ENCODE data around the gene ZNF622.

ZNF622 gene

DNA sequence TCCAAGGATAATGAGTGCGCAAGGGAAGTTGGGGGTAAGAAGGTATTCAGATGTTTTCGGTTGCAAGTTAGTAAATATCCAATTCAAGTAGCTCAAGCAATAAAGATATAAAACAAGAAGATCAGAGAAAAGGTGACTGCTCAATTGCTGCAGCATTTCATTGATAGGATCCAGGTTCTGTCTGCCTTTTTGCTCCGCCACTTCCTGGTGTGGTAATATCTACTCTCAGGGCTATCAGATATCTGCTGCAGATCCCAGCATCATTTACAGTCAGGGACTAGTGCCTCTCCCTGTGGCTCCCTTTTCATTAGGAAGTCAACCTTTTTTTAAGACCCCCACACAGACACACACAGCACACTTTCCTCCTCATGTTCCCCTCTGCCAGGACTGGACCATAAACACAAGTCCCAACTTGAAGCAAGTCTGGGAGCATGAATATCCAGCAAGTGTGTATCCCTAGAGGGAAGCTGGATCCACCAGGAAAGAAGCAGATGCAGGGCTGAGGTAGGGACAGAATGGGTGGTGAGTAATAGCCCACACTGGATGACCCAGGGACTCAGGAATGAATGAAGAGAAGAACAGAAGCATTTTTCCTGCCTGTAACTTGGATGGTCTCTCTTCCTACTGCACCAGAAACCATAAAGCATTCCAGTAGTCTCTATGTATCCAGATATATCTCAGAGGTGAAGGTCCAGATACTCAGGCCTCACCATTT lies 53.7 kb downstream of the ZNF622 start:
- WGBS, 2 experiments, result 97 to 99% methylated on average over 2 to 3 of the region's 3 CpGs
- H3K4me3 ChIP-seq (ENCODE audit: insufficient read depth, low read depth, low read length), result no peak overlapping the region
- no peaks in the 10 kb centered on the region for H3K36me3 ChIP-seq (ENCODE audit: control insufficient read depth, insufficient read depth, low read length)
- no peaks in the 10 kb centered on the region for H3K27me3 ChIP-seq (ENCODE audit: control insufficient read depth, insufficient read depth, low read length, poor library complexity, severe bottlenecking)
- no peak overlapping the region for H3K27ac ChIP-seq (ENCODE audit: insufficient read depth, low read depth, low read length, poor library complexity, severe bottlenecking)
- H3K9me3 ChIP-seq (ENCODE audit: control insufficient read depth, low read length), result no peaks in the 10 kb centered on the region
- H3K4me1 ChIP-seq (ENCODE audit: control insufficient read depth, insufficient read depth, low read length), result no peaks in the 10 kb centered on the region

DNA sequence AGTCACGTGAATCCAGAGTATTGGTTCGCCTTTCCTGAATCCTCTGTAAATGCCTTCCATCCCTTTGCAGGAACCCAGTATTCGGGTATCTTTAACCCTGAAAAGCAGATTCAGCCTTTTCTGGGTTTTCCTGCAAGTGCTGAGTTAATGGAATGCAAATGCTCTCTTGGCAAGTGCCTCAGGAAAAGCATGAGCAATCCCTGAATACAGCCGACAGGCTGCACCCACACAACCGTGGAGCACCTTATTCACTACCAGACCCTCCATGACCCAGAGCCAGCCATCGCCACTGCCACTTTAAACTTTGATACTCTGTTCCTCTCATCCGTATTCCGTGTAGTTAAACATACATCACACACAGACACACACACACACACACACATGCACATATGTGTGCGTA lies 54.4 kb downstream of the ZNF622 start:
- no peak overlapping the region for H3K4me3 ChIP-seq (ENCODE audit: insufficient read depth, low read depth, low read length)
- H3K4me1 ChIP-seq (ENCODE audit: control insufficient read depth, insufficient read depth, low read length), result no peaks in the 10 kb centered on the region
- WGBS, 2 experiments, result 93 to 94% methylated on average over 9 of the region's 9 CpGs
- H3K27me3 ChIP-seq (ENCODE audit: control insufficient read depth, insufficient read depth, low read length, poor library complexity, severe bottlenecking), result no peaks in the 10 kb centered on the region
- no peaks in the 10 kb centered on the region for H3K9me3 ChIP-seq (ENCODE audit: control insufficient read depth, low read length)
- H3K27ac ChIP-seq (ENCODE audit: insufficient read depth, low read depth, low read length, poor library complexity, severe bottlenecking), result no peak overlapping the region
- H3K36me3 ChIP-seq (ENCODE audit: control insufficient read depth, insufficient read depth, low read length), result no peaks in the 10 kb centered on the region

DNA sequence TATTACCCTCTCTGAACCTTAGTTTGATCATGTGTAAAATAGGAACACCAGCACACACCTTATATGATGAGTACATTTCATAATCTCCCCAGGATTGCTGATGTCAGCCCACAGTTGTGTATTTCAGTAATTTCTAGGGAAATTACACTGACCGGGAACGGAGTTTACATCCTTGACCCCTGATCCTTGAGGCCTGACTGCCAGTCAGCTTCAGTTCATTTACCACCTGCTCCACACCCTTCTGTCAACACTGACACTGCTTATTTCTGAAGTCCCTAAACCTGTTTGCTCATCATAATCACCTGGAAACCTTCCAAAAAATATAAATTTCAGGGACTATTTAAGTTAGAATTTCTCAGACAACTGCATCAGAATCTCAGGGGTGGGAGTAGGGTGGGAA lies 55.3 kb downstream of the ZNF622 start:
- Histone ChIP-seq H3K27ac (ENCODE audit: insufficient read depth, low read depth, low read length, poor library complexity, severe bottlenecking) (no peak overlapping the region), H3K4me1 (ENCODE audit: control insufficient read depth, insufficient read depth, low read length) (no peaks in the 10 kb centered on the region), H3K4me3 (ENCODE audit: insufficient read depth, low read depth, low read length) (no peak overlapping the region), H3K27me3 (ENCODE audit: control insufficient read depth, insufficient read depth, low read length, poor library complexity, severe bottlenecking) (no peaks in the 10 kb centered on the region), H3K36me3 (ENCODE audit: control insufficient read depth, insufficient read depth, low read length) (no peaks in the 10 kb centered on the region), H3K9me3 (ENCODE audit: control insufficient read depth, low read length) (no peaks in the 10 kb centered on the region)
- 87 to 94% methylated on average over 2 of the region's 2 CpGs for WGBS, 2 experiments

DNA sequence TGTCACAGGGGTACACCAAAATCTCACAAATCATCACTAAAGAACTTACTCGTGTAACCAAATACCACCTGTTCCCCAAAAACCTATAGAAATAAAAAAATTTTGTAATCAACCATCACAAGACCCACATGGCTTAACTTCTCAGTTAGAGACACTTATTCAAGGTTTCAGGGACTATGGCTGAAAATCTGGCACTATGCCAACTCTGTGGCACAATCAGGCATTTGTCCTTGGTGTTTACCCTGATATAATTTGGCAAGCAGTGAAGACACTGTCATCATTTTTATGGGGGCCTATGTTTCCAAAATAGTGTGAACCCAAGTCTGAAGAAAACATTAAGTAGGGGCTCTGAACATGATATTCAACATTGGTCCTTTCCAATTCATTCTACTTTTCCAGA lies 59.0 kb downstream of the ZNF622 start:
- WGBS, 2 experiments, result 86 to 87% methylated on average over 1 of the region's 1 CpG
- H3K9me3 ChIP-seq (ENCODE audit: control insufficient read depth, low read length), result no peaks in the 10 kb centered on the region
- H3K4me1 ChIP-seq (ENCODE audit: control insufficient read depth, insufficient read depth, low read length), result no peaks in the 10 kb centered on the region
- H3K27me3 ChIP-seq (ENCODE audit: control insufficient read depth, insufficient read depth, low read length, poor library complexity, severe bottlenecking), result no peaks in the 10 kb centered on the region
- H3K36me3 ChIP-seq (ENCODE audit: control insufficient read depth, insufficient read depth, low read length), result no peaks in the 10 kb centered on the region
- H3K4me3 ChIP-seq (ENCODE audit: insufficient read depth, low read depth, low read length), result no peak overlapping the region
- no peak overlapping the region for H3K27ac ChIP-seq (ENCODE audit: insufficient read depth, low read depth, low read length, poor library complexity, severe bottlenecking)

DNA sequence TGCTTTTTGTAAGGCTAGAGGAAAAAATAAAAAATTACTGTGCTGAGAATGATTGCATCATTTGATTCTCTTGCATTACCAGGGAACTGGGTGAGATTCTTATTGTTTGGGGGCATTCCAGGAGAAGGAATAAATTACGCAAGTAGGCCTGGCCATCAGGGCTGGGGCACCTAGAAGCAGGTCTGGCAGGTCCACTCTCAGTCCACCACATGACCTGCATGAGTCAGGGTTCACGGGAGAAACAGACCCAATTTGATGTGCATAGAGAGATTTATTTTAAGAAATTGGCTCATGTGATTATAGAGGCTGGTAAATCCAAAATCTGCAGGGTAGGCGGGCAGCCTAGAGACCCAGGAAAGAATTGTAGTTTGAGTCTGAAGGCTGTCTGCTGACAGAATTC lies 59.6 kb downstream of the ZNF622 start:
- no peak overlapping the region for H3K27ac ChIP-seq (ENCODE audit: insufficient read depth, low read depth, low read length, poor library complexity, severe bottlenecking)
- WGBS, 2 experiments, result 78% methylated on average over 3 of the region's 3 CpGs
- H3K4me3 ChIP-seq (ENCODE audit: insufficient read depth, low read depth, low read length), result no peak overlapping the region
- H3K9me3 ChIP-seq (ENCODE audit: control insufficient read depth, low read length), result no peaks in the 10 kb centered on the region
- no peaks in the 10 kb centered on the region for H3K36me3 ChIP-seq (ENCODE audit: control insufficient read depth, insufficient read depth, low read length)
- no peaks in the 10 kb centered on the region for H3K27me3 ChIP-seq (ENCODE audit: control insufficient read depth, insufficient read depth, low read length, poor library complexity, severe bottlenecking)
- H3K4me1 ChIP-seq (ENCODE audit: control insufficient read depth, insufficient read depth, low read length), result no peaks in the 10 kb centered on the region

All from ectodermal cell (in vitro differentiated cells).